ENCODE data around the gene SLCO1C1.

SLCO1C1 gene

DNA sequence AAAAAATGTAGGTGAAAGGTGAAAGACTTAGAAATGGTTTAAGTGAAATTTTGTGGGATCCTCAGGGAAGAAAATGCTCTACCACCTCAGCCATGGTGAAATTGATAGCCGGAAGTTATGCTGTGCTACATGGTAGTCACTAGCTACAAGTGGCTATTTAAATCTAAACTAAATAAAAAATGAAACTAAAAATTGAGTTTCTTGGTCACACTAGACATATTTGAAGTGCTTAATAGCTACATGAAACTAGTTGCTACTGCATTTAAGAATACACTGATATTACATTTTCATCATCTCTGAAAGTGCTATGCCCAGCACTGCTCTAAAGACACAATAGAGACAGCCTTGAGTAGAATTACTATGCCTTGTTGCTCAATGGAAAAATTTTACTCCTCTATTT is 105.0 kb downstream of the SLCO1C1 start:
- no peak for DNase-seq

DNA sequence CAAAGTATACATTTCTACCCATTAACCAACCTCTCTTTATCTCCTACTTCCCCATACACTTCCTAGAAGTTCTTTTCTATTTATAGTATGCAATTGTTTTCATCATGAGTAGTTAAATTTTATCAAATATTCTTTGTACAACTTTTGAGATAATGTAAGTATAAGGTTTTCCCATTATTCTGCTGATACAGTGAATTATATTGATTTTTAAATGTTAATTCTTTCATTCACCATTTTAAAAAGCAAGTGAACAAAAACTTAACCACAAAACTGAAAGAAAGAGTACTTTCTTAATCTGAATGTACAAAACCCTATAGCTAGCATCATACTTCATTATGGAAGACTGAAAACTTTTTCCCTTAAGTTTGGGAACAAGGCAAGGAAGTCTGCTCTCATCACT is 105.9 kb downstream of the SLCO1C1 start:
- no peak for DNase-seq

All from MV-4-11 (cell line).